Effector memory CD8-positive, alpha-beta T cell (primary cell): ENCODE data around the gene RALGAPB.
"Not testable (repeated sequence)": the region's sequence is repeated elsewhere in the genome, so short reads cannot be mapped to it uniquely, and the experiment has no call there.

Experiments used
- ATAC-seq: fragments of 150-1000 bp; cut with Tn5 transposase; replicated peaks from 2 replicates; pipeline ENCODE4 v1.10.0; 2021; ENCODE audit warnings: mild to moderate bottlenecking, moderate library complexity
- DNase-seq, 3 experiments: peaks; one replicate each; pipeline ENCODE4 v3.0.0; 2021
- H3K27ac Mint-ChIP-seq, 2 donors: one replicate each; pipeline ENCODE4 v1.8.0; 2022; ENCODE audit warnings: mild to moderate bottlenecking in 2 of 2, mixed read lengths in 2 of 2, moderate library complexity in 2 of 2
- H3K27me3 Mint-ChIP-seq, 2 donors: one replicate each; pipeline ENCODE4 v1.8.0; 2022; ENCODE audit warnings: mixed read lengths in 2 of 2
- H3K36me3 Mint-ChIP-seq: one replicate; pipeline ENCODE4 v1.8.0; 2022; ENCODE audit warnings: mild to moderate bottlenecking, moderate library complexity, mixed read lengths; ENCODE audit not compliant: insufficient read depth
- H3K4me1 Mint-ChIP-seq, 2 donors: one replicate each; pipeline ENCODE4 v1.8.0; 2022; ENCODE audit warnings: low read depth in 2 of 2, mixed read lengths in 2 of 2
- H3K4me3 Mint-ChIP-seq, 2 donors: one replicate each; pipeline ENCODE4 v1.8.0; 2022; ENCODE audit warnings: mild to moderate bottlenecking in 2 of 2, mixed read lengths in 2 of 2, moderate library complexity in 2 of 2
- H3K9me3 Mint-ChIP-seq, 2 donors: one replicate each; pipeline ENCODE4 v1.8.0; 2022; ENCODE audit warnings: mixed read lengths in 2 of 2

RALGAPB gene

DNA sequence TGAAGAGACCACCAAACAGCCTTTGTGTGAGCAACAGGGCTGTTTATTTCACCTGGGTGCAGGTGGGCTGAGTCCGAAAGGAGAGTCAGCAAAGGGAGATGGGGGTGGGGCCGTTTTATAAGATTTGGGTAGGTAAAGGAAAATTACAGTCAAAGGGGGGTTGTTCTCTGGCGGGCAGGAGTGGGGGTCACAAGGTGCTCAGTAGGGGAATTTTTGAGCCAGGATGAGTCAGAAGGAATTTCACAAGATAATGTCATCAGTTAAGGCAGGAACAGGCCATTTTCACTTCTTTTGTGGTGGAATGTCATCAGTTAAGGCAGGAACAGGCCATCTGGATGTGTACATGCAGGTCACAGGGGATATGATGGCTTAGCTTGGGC is 119.8 kb downstream of the RALGAPB start:
- ATAC-seq, H3K4me3 Mint-ChIP-seq, DNase-seq, H3K9me3 Mint-ChIP-seq, H3K27me3 Mint-ChIP-seq, H3K27ac Mint-ChIP-seq, H3K36me3 Mint-ChIP-seq, H3K4me1 Mint-ChIP-seq: not testable (repeated sequence)

DNA sequence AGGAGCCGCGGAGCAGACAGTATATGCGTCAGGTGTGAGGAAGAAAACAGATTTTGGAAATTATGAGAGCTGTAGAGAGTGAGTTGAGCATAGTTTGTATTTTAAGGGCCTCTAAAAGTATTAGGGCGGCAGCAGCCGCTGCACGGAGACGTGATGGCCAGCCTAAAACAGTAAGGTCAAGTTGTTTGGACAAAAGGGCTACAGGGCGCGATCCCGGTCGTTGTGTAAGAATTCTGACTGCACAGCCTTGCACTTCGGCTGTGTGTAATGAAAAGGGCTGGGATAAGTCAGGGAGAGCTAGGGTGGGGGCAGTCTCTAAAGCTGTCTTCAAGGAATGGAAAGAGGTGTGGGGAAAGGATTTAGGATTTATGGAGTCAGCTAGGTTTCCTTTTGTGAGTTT is 121.6 kb downstream of the RALGAPB start:
- not testable (repeated sequence) for H3K36me3 Mint-ChIP-seq, H3K9me3 Mint-ChIP-seq, DNase-seq, H3K4me3 Mint-ChIP-seq, ATAC-seq, H3K4me1 Mint-ChIP-seq, H3K27ac Mint-ChIP-seq
- peaks cover 18 to 20% of the 10 kb centered on the region in 2 donors for H3K27me3 Mint-ChIP-seq

DNA sequence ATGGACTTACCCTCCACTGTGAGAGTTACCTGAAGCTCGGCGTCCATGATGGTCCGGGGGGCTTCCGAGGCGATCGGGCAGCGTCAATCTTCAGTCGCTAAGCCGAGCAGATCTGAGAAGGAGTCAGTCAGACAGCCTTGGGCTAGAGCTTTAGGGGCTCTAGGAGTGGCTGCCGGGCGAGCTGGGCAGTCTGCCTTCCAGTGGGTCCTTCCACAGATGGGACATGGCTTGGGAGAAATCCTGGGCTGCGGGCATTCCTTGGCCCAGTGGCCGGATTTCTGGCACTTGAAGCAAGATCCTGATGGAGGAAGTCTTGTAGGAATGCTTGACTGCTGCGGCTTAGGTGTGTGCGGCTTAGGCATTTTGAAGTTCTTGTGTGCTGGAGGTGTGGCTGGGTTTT is 123.2 kb downstream of the RALGAPB start:
- H3K27me3 Mint-ChIP-seq: peaks cover 33 to 36% of the 10 kb centered on the region in 2 donors
- H3K9me3 Mint-ChIP-seq: not testable (repeated sequence)

DNA sequence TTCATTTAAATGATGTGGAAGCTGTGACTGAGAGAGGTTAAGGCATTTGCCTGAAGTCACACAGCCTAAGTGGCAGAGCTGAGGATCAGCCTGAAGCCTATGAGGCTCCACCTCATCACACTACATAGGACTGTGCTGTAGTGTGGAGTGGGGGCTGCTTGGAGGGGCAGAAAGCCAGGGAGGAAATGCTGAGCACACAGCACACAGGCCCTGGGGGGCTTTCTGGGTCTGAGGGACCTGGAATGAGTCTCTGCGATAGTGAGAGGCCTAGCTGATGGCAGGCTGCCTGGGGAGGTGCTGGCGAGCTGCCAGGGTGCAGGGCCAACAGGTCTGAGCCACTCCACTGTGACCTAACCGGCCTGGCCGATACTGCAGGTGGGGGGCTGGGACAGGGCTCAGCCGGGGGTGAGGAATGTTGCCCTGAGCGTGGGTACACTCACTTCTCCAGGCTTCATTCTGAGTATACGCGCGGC is 126.8 kb downstream of the RALGAPB start:
- Mint-ChIP-seq H3K4me3 (no peak overlapping the region), H3K27ac (no peak overlapping the region), H3K9me3 (no peaks in the 10 kb centered on the region), H3K36me3 (no peaks in the 10 kb centered on the region), H3K4me1 (peaks cover 4% of the 10 kb centered on the region in 2 donors), H3K27me3 (peaks cover 64 to 69% of the 10 kb centered on the region in 2 donors)
- DNase-seq (no peak), ATAC-seq (no peak)

More for the DNA sequence above, 123.2 kb downstream of the RALGAPB start:
- not testable (repeated sequence) for DNase-seq, H3K4me1 Mint-ChIP-seq, H3K4me3 Mint-ChIP-seq, ATAC-seq, H3K27ac Mint-ChIP-seq, H3K36me3 Mint-ChIP-seq

DNA sequence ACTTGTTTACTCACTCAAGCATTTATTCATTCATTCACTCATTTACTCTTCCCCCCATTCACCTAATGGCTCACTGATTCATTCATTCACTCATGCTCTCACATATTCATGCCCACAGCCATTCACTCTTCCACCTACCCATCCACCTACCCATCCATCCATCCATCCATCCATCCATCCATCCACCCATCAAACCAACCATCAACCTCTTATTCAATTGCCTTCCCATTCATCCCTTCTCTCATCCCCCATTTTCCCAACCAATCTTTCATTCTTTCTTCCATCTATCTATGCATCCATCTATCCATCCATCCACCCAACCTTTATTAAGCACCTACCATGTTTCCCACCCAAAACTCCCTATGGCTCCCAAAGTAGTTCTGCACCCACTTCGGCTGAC is 127.4 kb downstream of the RALGAPB start:
- Mint-ChIP-seq H3K27ac (no peak overlapping the region), H3K4me1 (peaks cover 4% of the 10 kb centered on the region in 2 donors), H3K36me3 (no peaks in the 10 kb centered on the region), H3K4me3 (no peak overlapping the region), H3K27me3 (peaks cover 68 to 73% of the 10 kb centered on the region in 2 donors), H3K9me3 (no peaks in the 10 kb centered on the region)
- ATAC-seq (no peak), DNase-seq (no peak)

DNA sequence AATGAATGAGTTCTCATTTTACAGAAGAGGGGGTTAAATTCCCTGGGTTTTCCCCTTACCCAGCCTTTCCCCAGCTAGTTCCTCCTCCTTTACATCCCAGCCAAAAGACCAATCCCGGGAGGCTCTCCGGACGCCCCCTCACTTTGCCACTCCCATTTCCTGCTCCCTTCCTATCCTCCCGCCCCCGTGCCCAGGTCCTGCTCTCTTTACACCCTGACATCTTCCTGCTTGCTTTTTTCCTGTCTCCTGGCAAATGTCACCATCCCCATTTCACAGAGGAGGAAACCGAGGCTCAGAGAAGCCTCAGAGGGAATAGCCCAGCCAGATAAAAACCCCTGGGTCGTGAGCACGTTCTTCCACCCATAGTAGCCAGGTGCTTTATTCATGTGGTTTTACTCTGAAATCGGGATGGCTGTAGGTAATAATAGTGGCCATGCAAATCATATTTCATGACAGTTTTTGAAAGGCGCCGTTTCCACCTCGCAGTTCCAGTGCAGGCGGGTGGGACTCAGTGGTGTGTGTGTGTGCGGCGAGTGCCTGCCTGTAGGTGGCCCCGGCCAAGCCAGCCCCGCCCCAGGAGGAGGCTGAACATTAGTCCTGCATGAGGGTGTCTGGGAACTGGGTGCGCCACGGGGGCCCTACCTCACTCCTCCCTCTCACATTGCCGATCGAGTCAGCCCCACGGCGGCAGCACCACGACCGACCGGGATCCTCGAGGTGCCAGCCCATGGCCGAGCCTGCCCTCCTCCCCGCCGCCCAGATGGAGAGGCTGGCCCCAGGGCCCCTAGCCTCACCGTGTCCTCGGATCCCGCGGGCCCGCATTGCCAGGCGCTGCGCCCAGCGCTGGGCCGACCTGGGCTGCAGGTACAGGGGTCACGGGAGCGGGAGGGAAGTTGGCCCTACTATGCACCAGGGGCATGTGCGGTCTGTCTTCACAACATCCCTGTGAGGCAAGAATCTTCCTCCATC is 128.9 kb downstream of the RALGAPB start, which contains the start of gene ARHGAP40:
Gene ARHGAP40 (plus strand): TSS at position 594 of the 969 bp plus-strand sequence.
- Mint-ChIP-seq H3K36me3 (no peaks in the 10 kb centered on the region), H3K4me3 (no peak within 1 kb of the TSS)
- no peak for DNase-seq

DNA sequence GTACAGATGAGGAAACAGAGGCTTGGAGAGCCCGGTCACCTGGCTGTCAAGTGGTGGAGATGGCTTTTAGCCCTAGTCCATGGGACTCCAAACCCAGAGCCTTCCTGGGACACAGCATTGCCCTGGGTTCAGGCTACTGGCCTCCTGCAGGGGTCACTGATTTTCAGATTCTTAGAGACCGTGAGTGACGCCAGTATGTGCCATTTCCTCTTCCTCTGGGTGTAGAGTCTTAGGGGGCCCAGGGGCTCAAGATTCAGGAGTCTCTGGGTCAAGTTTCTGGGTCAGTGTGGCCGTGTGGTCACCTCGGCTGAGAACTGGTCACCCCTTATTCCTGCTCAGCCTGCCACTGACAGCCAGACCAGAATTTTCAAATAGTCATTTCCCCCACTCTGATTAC is 129.5 kb downstream of the RALGAPB start:
- Mint-ChIP-seq H3K27me3 (peaks cover 65 to 71% of the 10 kb centered on the region in 2 donors), H3K27ac (no peak overlapping the region), H3K4me1 (peaks cover 4% of the 10 kb centered on the region in 2 donors), H3K9me3 (no peaks in the 10 kb centered on the region), H3K4me3 (no peak overlapping the region), H3K36me3 (no peaks in the 10 kb centered on the region)
- DNase-seq (no peak), ATAC-seq (no peak)

More for the DNA sequence above, 128.9 kb downstream of the RALGAPB start, which contains the start of gene ARHGAP40:
- H3K27me3 Mint-ChIP-seq: peaks cover 71 to 77% of the 10 kb centered on the region in 2 donors
- no peak within 1 kb of the TSS for H3K27ac Mint-ChIP-seq
- no peaks in the 10 kb centered on the region for H3K9me3 Mint-ChIP-seq
- H3K4me1 Mint-ChIP-seq: peaks cover 4% of the 10 kb centered on the region in 2 donors
- no peak for ATAC-seq

DNA sequence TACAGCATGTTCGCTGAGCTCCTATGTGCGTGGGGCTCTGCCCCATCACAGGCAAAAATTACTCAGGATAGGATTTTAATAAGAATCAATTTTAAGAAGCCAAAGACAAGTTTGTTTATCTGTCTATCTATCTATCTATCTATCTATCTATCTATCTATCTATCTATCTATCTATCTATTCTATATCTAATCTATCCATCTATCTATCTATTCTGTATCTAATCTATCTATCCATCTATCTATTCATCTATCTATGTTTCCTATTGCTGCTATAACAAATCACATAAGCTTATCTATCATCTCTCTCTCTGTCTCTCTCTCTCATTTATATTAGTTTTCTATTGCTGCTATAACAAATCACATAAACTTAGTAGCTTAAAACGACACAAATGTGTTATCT is 130.6 kb downstream of the RALGAPB start:
- Mint-ChIP-seq H3K36me3 (no peaks in the 10 kb centered on the region), H3K4me1 (peaks cover 4% of the 10 kb centered on the region in 2 donors), H3K4me3 (no peak overlapping the region), H3K27me3 (peaks cover 61 to 71% of the 10 kb centered on the region in 2 donors), H3K27ac (no peak overlapping the region), H3K9me3 (no peaks in the 10 kb centered on the region)
- ATAC-seq (no peak), DNase-seq (no peak)

DNA sequence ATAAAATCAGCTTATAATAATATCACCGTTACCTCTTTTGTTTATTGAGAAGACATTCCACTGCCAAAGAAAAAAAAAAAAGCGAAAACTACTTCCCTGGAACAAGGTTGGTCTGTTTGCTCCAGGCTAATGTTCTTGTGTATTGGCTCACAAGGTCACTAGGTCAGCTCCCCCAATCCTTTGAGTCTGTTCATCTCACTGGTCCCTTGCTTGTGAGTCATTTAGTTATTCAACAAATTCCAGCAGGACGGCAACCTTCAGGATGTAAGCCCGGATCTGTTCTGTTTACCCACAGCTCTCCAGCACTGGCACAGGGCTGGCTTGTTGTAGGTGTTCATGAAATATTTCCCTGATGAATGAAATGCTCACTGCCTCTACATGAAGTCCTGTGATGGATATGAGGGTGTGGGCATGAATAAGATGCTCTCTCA is 132.2 kb downstream of the RALGAPB start:
- Mint-ChIP-seq H3K36me3 (no peaks in the 10 kb centered on the region), H3K4me1 (peaks cover 4% of the 10 kb centered on the region in 2 donors), H3K27me3 (peaks cover 54 to 67% of the 10 kb centered on the region in 2 donors), H3K27ac (no peak overlapping the region), H3K9me3 (no peaks in the 10 kb centered on the region), H3K4me3 (no peak overlapping the region)
- DNase-seq (no peak), ATAC-seq (no peak)

DNA sequence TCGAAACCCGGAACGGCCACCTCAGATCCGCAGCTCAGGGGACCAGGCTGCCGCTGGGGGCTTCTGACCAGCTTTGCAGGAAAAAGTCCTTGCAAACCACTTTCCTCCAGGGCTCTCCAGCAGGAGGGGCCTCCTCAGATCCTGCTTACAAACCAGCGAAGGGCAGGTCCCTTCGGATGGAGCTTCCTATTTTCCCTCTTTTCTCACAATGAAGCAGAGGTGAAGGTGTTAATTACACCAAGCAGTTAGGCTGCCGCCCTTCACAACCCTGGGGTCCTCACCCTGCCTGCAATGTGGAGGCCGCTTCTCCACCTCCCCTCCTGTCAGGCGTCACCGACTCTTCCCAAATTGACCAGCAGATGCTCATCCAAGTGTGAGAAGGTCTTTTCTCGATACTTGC is 134.7 kb downstream of the RALGAPB start:
- Mint-ChIP-seq H3K27ac (no peak overlapping the region), H3K27me3 (peaks cover 35 to 47% of the 10 kb centered on the region in 2 donors), H3K36me3 (no peaks in the 10 kb centered on the region), H3K4me3 (no peak overlapping the region), H3K9me3 (no peaks in the 10 kb centered on the region), H3K4me1 (no peaks in the 10 kb centered on the region)
- DNase-seq (no peak), ATAC-seq (no peak)

DNA sequence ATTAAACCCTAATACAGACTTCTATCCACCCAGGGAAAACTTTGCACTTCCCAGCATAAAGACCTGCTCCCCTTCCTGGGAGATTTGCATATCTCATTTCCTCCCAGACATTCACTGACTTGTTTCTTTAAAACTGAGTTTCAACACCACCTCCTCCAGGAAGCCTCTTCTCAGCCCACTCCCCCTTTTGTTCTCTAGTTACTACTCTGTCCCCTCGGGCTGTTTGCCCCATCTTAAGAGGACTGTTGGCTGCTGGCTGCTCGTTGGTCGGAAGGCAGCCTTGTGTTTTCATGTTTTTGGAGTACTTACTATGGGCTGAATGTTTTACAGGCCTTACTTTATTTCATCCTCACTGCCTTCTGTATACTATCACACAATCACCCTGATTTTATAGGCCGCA is 135.5 kb downstream of the RALGAPB start:
- Mint-ChIP-seq H3K4me3 (no peak overlapping the region), H3K4me1 (no peaks in the 10 kb centered on the region), H3K27me3 (peaks cover 33 to 47% of the 10 kb centered on the region in 2 donors), H3K27ac (no peak overlapping the region), H3K36me3 (no peaks in the 10 kb centered on the region), H3K9me3 (no peaks in the 10 kb centered on the region)
- ATAC-seq (no peak), DNase-seq (no peak)

DNA sequence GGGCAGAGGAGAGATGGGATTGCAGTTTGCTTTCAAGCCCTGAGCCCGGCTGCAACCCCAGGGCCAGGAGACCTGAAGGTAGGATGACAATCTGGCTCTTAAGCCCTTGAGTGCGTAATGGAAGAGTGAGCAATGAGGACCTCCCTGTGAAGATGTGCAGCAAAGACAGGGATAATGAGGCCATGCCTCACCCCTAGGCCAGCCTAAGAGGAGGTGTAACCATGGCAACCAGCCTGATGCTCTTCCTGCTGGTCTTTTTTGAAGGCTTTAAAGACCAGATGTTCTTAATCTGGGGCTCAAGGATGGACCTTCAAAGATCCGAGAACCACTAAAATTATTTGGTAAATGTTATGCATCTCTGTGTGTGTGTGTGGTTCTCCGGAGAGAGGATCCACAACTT is 137.2 kb downstream of the RALGAPB start:
- Mint-ChIP-seq H3K4me3 (no peak overlapping the region), H3K4me1 (no peaks in the 10 kb centered on the region), H3K36me3 (no peaks in the 10 kb centered on the region), H3K27ac (no peak overlapping the region), H3K9me3 (no peaks in the 10 kb centered on the region), H3K27me3 (peaks cover 23 to 40% of the 10 kb centered on the region in 2 donors)
- ATAC-seq: no peak
- DNase-seq: no peak

DNA sequence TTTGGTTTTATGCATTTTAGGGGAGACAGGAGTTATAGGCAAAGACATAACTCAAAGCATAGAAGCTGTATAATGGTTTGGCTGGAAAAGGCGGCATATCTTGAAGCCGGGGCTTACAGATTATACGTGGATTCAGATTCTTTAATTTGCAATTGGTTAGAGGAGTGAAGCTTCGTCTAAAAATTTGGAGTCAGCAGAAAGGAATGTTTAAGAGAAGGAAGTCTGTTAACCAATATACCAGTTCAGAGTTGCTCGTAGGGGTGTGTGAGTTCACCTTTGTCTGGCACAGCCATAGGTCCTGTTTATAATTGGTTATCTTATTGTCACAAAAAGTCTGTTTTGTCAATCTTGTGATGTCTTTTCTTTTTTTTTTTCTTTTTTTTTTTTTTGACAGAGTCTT is 137.9 kb downstream of the RALGAPB start:
- Mint-ChIP-seq H3K4me3 (no peak overlapping the region), H3K36me3 (no peaks in the 10 kb centered on the region), H3K27me3 (peaks cover 18 to 41% of the 10 kb centered on the region in 2 donors), H3K4me1 (no peaks in the 10 kb centered on the region), H3K27ac (no peak overlapping the region), H3K9me3 (no peaks in the 10 kb centered on the region)
- DNase-seq (no peak), ATAC-seq (no peak)
